NCI-H2107 treated with DMSO at 0.1 percent for 48 hours (cell line): ENCODE results near the gene ARHGAP33.

Source experiments
- DNase-seq: peaks from one replicate; lab custom pipeline; 2025; ENCODE audit not compliant: unreplicated experiment; lab: John Stamatoyannopoulos, UW

The ARHGAP33 gene

DNA sequence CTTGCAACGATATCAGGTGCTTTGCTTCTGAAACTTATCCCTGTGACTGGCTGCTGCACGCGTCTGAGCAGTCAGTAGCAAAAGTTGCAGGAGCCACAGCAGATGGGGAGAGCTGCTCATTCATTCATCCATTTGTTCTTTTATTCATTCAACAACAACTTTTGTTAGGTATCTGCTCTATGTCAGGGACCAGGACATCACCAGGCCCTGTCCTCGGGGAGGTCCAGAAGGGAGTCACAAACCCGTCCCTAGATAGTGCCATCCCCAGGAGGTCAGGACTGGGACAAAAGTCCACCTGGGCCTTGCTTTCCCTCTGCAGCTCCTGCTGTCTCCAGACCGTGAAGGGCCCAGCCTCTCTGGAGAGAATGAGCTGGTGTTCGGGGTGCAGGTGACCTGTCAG is 2.6 kb downstream of the ARHGAP33 start:
- DNase-seq = no peak

DNA sequence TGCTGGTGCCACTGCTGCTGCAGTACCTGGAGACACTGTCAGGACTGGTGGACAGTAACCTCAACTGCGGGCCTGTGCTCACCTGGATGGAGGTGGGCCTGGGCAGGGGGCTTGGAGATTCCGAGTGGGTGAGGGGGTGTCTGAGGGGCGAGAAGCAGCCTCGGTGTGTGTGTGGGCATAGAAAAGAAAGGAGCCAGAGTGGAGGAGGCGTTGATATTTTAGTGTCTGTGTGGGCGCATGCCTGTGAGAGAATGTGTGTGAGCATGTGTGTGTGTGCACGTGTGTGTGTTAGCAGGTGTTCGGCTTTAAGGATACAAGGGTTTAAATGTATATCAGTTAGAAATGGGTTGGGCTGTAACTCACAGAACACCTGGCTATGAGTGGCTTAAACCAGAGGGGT is 3.7 kb downstream of the ARHGAP33 start:
- DNase-seq = peak; percentile 4

DNA sequence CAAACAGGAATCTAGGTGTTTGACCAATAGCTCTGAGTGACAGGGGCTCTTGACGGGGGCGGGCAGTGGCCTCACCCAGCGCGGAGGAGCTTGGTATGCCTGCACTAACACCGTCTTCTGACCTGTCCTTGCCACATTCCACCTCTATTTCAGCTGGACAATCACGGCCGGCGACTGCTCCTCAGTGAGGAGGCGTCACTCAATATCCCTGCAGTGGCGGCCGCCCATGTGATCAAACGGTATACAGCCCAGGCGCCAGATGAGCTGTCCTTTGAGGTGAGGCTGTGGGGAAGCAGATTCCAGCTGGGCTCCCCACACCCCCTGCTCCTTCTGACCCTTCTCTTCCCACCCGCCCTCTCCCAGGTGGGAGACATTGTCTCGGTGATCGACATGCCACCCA is 4.7 kb downstream of the ARHGAP33 start:
- no peak for DNase-seq

DNA sequence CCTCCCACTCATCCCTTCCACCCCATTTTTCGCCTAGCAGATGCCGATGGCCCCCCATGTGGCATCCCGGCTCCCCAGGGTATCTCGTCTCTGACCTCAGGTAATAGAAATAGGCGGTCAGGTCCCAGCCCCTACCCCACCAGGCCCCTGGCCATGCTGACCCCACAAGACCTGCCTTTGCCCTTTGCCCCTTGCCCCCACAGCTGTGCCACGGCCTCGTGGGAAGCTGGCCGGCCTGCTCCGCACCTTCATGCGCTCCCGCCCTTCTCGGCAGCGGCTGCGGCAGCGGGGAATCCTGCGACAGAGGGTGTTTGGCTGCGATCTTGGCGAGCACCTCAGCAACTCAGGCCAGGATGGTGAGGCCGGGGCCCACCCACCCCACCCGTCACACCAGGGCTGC is 5.4 kb downstream of the ARHGAP33 start:
- DNase-seq = no peak

DNA sequence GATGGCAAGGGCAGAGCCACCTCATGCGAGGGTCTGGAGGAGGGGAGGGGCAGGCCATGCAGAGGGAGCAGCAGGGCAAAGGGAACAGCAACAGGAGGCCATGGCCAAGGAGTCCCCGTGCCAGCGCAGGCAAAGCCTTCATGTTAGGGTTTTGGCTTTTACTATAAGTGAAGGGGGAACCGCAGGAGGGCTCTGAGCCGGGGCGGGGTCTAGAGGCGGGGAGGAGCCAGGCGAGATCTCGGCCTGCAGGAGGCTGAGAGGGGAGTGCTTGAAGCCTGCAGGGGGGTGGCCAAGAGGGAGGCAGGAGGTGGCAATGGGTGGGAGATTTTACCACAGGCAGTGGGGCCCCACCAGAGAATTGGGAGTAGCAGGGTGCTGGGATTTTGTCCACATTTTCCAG is 6.3 kb downstream of the ARHGAP33 start:
- DNase-seq = no peak

DNA sequence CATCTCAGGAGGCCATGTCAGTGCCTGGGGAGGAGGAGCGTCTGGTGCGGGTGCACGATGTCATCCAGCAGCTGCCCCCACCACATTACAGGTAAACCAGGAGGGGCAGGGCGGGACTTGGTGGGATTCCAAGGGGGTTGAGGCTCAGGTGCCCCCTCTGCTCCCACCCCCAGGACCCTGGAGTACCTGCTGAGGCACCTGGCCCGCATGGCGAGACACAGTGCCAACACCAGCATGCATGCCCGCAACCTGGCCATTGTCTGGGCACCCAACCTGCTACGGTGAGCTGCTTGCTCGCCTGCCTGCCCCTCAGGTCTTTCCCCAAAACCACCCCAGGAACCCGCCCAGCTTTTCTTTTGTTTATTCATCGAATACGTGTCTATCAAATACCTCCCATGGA is 7.2 kb downstream of the ARHGAP33 start:
- DNase-seq = no peak

DNA sequence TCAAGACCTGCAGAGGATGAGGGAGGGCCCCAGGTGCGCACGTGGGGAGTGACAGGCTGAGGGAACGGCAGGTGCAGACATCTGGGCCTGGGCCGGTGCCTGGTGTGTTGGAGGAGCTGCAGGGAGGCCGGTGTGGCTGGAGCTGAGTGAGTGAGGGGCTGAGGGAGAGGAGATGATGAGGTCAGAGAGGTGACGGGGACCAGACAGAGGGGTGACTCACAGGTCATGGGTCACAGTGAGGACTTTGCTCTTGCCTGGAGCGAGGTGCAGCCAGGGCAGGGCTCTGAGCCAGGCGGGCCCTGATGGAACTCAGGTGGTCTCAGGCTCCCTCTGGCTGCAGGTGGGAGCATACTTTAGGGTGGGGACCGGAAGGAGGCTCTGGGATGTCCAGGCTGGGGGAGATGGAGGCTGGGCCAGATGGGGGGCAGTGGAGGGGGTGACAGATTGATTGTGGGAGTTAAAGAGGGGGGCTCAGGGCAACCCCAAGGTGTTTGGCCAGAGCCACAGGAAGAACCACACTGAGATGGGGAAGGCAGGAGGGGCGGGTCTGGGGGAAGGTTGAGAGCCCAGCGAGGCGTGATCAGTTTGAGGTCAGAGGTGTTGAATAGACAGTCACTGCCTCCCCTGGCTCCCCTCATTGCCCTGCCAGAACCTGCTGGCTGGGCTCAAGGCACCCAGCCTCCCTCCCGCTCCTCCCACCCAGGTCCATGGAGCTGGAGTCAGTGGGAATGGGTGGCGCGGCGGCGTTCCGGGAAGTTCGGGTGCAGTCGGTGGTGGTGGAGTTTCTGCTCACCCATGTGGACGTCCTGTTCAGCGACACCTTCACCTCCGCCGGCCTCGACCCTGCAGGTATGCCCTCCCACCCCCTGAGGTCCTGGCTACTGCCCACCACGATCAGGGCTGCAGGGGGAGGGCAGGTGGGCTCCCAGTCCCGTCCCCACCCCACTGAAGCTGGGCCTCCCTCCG is 8.4 kb downstream of the ARHGAP33 start:
- DNase-seq = no peak

DNA sequence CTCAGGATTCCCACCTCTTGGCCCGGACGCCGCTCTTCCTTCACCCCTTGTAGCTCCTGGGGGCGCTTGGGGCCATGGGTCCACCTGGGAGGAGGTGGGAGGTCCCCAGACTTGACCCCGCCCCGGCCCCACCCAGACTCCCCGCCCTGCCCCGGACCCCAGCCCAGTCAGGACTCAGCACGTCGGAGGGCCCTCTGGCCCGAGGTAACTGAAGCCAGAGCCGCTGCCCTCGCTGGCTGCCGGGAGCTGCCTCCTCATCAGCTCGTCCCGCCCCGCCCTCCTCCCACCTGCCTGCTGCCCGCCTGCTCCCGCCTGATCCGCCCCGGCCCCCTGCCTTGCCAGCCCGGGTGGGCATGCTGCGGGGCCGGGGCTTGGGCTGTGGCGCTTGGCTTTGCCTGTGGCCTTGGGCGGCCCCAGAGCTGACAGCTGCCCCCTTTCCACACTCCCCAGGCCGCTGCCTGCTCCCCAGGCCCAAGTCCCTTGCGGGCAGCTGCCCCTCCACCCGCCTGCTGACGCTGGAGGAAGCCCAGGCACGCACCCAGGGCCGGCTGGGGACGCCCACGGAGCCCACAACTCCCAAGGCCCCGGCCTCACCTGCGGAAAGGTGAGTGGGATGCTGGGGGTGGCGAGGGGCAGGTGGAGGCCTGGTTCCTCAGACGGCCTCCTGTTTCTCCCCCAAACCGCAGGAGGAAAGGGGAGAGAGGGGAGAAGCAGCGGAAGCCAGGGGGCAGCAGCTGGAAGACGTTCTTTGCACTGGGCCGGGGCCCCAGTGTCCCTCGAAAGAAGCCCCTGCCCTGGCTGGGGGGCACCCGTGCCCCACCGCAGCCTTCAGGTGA is 9.4 kb downstream of the ARHGAP33 start:
- no peak for DNase-seq

DNA sequence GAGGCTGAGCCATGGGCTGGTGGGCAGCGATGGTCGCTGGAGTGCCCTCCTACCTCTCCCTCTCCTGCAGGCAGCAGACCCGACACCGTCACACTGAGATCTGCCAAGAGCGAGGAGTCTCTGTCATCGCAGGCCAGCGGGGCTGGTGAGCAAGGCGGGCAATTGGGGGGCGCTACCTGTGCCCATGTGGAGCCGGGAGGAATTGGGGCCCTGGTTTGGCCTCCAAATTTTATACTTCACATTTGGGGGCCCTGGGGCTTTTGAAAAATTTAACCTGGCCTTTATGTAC is 9.9 kb downstream of the ARHGAP33 start:
- no peak for DNase-seq

DNA sequence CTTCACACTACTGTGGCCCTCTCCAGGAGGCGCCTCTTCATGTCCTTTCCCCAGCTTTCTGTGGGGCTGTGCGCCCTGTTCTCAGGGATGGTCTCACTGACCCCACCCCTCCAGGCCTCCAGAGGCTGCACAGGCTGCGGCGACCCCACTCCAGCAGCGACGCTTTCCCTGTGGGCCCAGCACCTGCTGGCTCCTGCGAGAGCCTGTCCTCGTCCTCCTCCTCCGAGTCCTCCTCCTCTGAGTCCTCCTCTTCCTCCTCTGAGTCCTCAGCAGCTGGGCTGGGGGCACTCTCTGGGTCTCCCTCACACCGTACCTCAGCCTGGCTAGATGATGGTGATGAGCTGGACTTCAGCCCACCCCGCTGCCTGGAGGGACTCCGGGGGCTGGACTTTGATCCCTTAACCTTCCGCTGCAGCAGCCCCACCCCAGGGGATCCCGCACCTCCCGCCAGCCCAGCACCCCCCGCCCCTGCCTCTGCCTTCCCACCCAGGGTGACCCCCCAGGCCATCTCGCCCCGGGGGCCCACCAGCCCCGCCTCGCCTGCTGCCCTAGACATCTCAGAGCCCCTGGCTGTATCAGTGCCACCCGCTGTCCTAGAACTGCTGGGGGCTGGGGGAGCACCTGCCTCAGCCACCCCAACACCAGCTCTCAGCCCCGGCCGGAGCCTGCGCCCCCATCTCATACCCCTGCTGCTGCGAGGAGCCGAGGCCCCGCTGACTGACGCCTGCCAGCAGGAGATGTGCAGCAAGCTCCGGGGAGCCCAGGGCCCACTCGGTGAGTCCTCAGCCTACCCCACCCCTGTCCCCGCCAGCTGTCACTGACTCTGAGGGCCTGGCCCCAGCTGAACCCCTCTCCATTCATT is 11.2 kb downstream of the ARHGAP33 start:
- DNase-seq = no peak

DNA sequence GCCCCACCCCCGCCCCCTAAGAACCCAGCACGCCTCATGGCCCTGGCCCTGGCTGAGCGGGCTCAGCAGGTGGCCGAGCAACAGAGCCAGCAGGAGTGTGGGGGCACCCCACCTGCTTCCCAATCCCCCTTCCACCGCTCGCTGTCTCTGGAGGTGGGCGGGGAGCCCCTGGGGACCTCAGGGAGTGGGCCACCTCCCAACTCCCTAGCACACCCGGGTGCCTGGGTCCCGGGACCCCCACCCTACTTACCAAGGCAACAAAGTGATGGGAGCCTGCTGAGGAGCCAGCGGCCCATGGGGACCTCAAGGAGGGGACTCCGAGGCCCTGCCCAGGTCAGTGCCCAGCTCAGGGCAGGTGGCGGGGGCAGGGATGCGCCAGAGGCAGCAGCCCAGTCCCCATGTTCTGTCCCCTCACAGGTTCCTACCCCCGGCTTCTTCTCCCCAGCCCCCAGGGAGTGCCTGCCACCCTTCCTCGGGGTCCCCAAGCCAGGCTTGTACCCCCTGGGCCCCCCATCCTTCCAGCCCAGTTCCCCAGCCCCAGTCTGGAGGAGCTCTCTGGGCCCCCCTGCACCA is 11.9 kb downstream of the ARHGAP33 start:
- no peak for DNase-seq

DNA sequence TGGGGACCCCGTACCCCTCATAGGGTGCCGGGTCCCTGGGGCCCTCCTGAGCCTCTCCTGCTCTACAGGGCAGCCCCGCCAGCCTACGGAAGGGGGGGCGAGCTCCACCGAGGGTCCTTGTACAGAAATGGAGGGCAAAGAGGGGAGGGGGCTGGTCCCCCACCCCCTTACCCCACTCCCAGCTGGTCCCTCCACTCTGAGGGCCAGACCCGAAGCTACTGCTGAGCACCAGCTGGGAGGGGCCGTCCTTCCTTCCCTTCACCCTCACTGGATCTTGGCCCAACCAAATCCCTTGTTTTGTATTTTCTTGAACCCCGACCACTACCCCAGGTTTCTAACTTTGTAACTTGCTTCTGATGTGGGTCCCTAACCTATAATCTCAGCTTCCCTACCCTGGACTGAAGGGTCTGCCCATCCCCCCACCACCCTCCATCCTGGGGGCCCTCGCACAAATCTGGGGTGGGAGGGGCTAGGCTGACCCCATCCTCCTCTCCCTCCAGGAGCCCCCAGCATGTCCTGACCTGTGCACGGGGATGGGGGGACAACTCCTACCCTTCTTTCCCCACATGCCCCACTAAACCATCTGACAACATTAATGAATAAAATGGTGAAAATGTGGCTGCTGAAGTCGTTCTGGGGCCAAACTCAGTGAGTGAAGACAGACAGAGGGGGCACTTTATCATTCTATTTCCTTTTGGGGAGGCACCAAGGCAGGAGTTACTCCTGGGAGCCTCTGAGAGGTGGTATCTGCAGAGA is 13.0 kb downstream of the ARHGAP33 start:
- no peak for DNase-seq

DNA sequence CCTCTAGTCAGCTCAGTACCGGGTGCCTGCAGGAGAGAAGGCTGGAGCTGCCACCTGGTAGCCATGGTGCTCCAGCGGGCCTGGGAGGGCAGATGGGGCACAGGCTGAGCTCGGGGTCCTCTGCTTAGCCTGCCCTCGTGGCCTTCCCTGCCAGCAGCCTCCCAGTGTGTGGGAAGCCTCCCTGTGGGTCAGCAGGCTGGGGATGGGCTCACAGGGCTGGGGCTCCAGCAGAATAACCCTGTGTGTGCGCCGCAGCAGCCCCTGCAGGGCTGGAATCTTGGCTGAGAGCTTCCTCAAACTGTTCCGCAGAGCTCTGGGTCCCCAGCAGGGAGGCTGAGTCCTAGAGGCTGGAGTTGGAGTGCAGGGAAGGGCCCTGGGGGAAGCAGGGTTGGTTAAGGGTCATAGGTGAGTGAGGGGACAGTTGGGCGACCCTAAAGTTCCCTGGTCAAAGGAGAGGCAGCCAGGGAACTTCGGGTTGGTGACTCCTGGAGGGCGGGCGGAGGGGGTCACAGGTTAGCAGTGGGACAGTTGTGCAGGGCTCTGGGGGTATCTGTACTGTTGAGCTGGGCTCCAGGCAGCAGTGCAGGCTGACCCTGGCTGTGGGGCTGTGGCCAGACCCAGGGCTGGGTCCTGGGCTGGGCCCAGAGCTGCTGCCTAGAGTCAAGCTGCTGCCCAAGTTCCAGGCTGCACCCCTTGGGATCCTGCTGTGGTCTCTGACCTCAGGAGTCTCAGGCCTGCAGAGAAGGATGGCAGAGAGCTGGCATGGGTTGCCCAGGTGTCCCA is 14.0 kb downstream of the ARHGAP33 start:
- no peak for DNase-seq

DNA sequence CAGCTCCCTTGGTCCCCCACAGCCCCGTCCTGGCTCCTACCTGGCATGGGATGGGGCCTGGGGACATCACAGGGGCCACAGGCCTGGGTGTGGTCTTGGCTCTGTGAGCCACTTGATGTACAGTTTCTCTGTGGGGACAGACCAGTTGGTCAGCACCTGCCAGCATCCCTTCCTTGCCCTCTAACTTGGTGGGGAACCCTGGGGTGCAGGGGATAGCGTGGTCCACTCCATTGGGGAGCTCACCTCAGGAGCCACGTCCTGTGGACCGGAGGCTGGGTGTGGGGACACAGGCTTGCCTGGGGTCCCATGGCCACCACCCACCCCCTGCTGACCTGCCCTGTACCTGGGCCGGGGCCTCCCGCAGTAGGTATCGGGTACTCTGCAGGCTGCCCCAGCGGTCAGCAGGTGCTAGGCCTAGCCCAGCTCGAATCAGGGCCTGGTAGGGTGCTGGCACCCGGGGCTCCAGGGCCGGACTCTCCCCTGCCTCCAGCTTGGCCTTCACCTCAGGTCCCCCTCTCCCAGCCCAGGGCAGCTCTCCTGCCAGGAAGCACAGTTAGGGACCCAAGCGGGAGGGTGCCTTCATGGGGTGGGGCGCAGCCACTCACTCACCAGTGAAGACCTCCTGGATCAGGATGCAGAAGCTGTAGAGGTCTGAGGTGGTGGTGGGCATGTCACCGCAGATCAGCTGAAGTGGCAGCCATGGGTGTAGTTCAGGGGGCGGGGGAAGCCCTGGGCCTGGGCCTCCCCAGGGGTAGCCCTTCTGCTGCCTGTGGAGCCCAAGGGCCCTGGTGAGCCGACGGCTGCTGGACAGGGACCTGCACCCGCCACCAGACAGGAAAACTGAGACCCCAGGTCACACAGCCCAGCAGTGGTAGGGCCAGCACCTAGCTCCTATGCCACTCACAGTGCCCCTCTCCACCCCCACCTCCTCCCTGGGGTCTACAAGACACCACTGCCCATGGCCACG is 14.9 kb downstream of the ARHGAP33 start:
- DNase-seq = no peak

DNA sequence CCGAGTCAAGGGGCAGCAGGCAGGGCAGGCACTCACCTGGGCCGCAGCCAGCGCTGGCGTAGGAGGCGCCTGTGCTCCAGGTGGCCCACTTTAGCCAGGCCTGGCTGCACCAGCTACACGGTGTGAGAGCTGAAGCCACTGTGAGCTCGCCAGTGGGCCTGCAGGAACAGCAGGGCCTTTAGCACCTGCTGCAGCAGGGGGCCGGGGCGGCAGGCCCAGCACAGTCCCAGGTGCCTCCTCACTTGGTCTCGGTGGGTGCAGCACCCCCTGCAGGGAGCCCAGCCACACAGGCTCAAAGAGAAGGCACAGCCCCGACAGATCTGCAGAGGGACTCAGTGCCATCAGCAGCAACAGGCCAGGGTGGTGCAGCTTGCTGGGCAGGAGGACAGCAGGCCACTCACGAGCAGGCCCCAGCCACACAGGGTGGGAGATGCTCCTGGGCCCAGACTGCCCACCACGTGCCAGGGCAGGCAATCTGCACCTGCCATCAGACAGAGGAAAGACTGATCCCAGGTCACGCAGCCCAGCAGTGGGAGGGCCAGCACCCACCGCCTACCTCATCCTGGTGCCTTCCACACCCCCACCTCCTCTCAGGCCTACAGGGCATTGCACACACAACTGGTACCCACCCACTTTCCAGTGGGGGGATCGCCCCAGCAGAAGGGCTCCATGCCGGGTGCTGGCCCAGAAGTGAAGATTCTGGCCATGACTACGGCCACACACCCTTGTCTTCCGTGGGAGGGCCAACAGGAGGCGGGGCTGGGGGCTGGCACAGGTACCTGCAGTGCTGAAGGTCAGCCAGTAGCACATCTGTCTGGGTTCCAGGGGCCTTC is 15.8 kb downstream of the ARHGAP33 start:
- peak; percentile 24 for DNase-seq

DNA sequence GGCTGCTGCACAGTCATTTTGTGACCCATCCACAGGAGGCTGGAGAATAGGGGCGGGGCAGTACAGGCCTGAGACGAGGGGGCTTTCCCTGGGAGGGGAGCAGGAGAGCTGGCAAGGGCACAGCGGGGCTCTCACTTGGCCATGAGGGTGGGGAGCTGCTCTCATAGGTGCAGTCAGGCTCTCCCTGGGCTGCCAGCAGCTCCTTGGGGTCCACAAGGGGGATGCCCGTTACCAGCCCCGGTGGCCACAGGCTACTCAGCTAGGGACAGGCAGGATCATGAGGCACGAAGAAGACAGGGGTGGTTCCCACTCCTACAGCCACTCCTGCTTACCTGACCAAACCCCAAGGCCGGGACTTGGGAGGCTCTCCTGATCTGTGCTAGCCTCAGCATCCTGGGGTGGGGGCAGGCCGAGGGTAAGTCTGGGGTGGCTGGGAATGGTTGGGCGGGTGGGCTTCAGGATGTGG is 16.5 kb downstream of the ARHGAP33 start:
- no peak for DNase-seq

DNA sequence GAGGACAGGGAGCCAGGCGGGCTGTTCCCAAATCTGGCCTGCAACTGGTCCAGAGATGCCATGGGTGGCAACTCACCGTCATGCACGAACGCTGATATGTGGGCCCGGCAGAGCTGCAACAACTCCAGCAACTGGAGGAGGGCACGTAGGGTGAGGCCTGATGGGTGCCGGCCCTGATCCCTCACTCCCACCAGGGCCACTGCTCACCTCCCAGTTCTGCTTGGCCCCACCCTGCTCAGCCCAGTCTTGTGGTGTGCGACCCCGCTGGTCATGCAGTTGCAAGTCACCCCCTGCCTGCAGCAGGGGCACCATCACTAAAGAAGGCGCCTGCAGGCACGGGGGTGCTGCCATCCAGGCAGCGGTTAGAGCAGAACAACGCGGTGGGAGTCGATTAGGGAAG is 16.9 kb downstream of the ARHGAP33 start:
- no peak for DNase-seq
